ENCODE measurements around the gene NRG3.

- TF ChIP-seq CTCF (IDR thresholded peaks at IDR 0.05): no peak
- TF ChIP-seq EZH2 (IDR thresholded peaks at IDR 0.05; ENCODE audit: borderline replicate concordance, insufficient read depth, low read depth, low read length, poor library complexity, severe bottlenecking): no peak
Measured at GRCh38 chr10:81953420-81953819, 78.4 kb downstream of the NRG3 start.
